GM23338 (cell line): Measurements from ENCODE around the gene VTCN1. TPM values are rescaled to one million over a fixed set of nuclear protein-coding genes. Genes with fewer than 3 reads are reported as not detected.

Experiments
- ATAC-seq: fragments of 200-7000 bp; cut with Tn5 transposase; 3 replicates; pipeline ENCODE4 v1.9.1; 2020
- DNase-seq: peaks from one replicate; pipeline ENCODE4 v3.0.0-alpha.2; 2015; ENCODE audit warnings: low spot score
- H2AFZ ChIP-seq: fragments of 200-600 bp; sonication (generic); 2 replicates; pipeline ENCODE4 v1.8.0; 2016; ENCODE audit warnings: antibody characterized with exemption, mild to moderate bottlenecking, moderate library complexity
- H3F3A ChIP-seq: fragments of 200-600 bp; sonication (generic); replicated peaks from 2 replicates; pipeline ENCODE4 v1.8.0; 2017; ENCODE audit warnings: antibody characterized with exemption, mixed run types, low read depth
- H3K27ac ChIP-seq: fragments of 200-600 bp; sonication (generic); 2 replicates; pipeline ENCODE4 v1.6.1; 2016; ENCODE audit warnings: low read depth
- H3K27me3 ChIP-seq: fragments of 200-600 bp; sonication (generic); 2 replicates; pipeline ENCODE4 v1.8.0; 2016; ENCODE audit warnings: mild to moderate bottlenecking, mixed run types, moderate library complexity; ENCODE audit not compliant: insufficient read depth
- H3K36me3 ChIP-seq: fragments of 200-600 bp; sonication (generic); 2 replicates; pipeline ENCODE4 v1.8.0; 2016; ENCODE audit warnings: mild to moderate bottlenecking; ENCODE audit not compliant: insufficient read depth
- H3K4me1 ChIP-seq: fragments of 200-600 bp; sonication (generic); 2 replicates; pipeline ENCODE4 v1.8.0; 2016; ENCODE audit warnings: mild to moderate bottlenecking, moderate library complexity; ENCODE audit not compliant: insufficient read depth
- H3K4me2 ChIP-seq: fragments of 200-600 bp; sonication (generic); 2 replicates; pipeline ENCODE4 v1.7.1; 2017; ENCODE audit warnings: mixed run types
- H3K4me3 ChIP-seq: fragments of 200-600 bp; sonication (generic); 2 replicates; pipeline ENCODE4 v1.6.1; 2016; ENCODE audit warnings: mixed run types
- H3K79me2 ChIP-seq: fragments of 200-600 bp; sonication (generic); replicated peaks from 2 replicates; pipeline ENCODE4 v1.8.0; 2017; ENCODE audit warnings: mild to moderate bottlenecking; ENCODE audit not compliant: insufficient read depth
- H3K9me2 ChIP-seq: fragments of 200-600 bp; sonication (generic); 2 replicates; pipeline ENCODE4 v1.8.0; 2017; ENCODE audit not compliant: insufficient read depth
- H4K20me1 ChIP-seq: fragments of 200-600 bp; sonication (generic); replicated peaks from 2 replicates; pipeline ENCODE4 v1.8.0; 2017; ENCODE audit warnings: mild to moderate bottlenecking; ENCODE audit not compliant: insufficient read depth
- H3K27ac Mint-ChIP-seq: 2 replicates; pipeline ENCODE4 v1.8.0; 2020; ENCODE audit warnings: inconsistent platforms, mild to moderate bottlenecking, moderate library complexity, mixed read lengths
- H3K27me3 Mint-ChIP-seq: 3 replicates; pipeline ENCODE4 v1.8.0; 2022; ENCODE audit warnings: low read depth, mild to moderate bottlenecking, moderate library complexity, mixed read lengths, inconsistent platforms; ENCODE audit not compliant: insufficient read depth, poor library complexity
- H3K36me3 Mint-ChIP-seq: 3 replicates; pipeline ENCODE4 v1.8.0; 2021; ENCODE audit warnings: low read depth, mild to moderate bottlenecking, inconsistent platforms, moderate library complexity, mixed read lengths
- H3K4me1 Mint-ChIP-seq: 3 replicates; pipeline ENCODE4 v1.8.0; 2020; ENCODE audit warnings: mild to moderate bottlenecking, inconsistent platforms, mixed read lengths
- H3K4me3 Mint-ChIP-seq: 3 replicates; pipeline ENCODE4 v1.8.0; 2021; ENCODE audit warnings: moderate library complexity, mild to moderate bottlenecking, inconsistent platforms, mixed read lengths
- H3K9me3 Mint-ChIP-seq: 3 replicates; pipeline ENCODE4 v1.8.0; 2020; ENCODE audit warnings: moderate library complexity, mild to moderate bottlenecking, inconsistent platforms, mixed read lengths
- polyA plus RNA-seq: library from polyadenylated mRNA; unstranded; fragments of >200 nt; fragmentation: Nextera tagmentation; extraction: Ambion mirVana; gene quantifications from 2 replicates; pipeline ENCODE4 v1.2.1, GENCODE V29; 2016
- total RNA-seq: library from RNA; depleted of rRNA; stranded (reverse); fragments of >200 nt; shearing (Covaris generic); gene quantifications from 2 replicates; pipeline ENCODE4 v1.2.3, GENCODE V29; 2014
- TF ChIP-seq, protein P1 (sequence below): fragments of 250-450 bp; sonication (Bioruptor Pico); IDR thresholded peaks from 2 replicates; pipeline ENCODE4 v1.5.0; 2020; ENCODE audit warnings: mild to moderate bottlenecking, moderate library complexity
- TF ChIP-seq, protein P2 (sequence below): IDR thresholded peaks from 2 replicates; pipeline ENCODE4 v1.6.1; 2016; ENCODE audit warnings: antibody characterized with exemption

Gene VTCN1
- total and polyA plus RNA-seq, 2 experiments from 2014 or later: not detected

DNA sequence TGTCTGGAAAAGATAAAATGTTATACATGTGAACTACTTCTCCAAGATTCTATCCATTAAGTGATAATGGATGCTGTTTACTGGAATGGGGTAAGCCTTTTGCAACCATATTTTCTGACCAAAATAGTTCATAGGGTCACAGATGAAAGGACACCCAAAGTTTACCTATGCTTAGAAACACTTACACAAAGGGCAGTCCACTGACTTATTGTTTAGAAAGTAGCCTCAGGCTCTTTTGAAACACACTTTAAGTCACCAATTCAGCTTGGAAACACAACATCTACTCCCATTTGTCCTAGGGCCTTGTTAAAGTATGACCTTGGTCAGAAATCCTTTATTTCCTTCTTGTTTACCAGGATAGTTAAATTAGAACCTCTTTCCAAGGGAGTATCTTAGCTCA is 28.7 kb upstream of the VTCN1 start (continued):
- TF ChIP-seq, protein P1, sequence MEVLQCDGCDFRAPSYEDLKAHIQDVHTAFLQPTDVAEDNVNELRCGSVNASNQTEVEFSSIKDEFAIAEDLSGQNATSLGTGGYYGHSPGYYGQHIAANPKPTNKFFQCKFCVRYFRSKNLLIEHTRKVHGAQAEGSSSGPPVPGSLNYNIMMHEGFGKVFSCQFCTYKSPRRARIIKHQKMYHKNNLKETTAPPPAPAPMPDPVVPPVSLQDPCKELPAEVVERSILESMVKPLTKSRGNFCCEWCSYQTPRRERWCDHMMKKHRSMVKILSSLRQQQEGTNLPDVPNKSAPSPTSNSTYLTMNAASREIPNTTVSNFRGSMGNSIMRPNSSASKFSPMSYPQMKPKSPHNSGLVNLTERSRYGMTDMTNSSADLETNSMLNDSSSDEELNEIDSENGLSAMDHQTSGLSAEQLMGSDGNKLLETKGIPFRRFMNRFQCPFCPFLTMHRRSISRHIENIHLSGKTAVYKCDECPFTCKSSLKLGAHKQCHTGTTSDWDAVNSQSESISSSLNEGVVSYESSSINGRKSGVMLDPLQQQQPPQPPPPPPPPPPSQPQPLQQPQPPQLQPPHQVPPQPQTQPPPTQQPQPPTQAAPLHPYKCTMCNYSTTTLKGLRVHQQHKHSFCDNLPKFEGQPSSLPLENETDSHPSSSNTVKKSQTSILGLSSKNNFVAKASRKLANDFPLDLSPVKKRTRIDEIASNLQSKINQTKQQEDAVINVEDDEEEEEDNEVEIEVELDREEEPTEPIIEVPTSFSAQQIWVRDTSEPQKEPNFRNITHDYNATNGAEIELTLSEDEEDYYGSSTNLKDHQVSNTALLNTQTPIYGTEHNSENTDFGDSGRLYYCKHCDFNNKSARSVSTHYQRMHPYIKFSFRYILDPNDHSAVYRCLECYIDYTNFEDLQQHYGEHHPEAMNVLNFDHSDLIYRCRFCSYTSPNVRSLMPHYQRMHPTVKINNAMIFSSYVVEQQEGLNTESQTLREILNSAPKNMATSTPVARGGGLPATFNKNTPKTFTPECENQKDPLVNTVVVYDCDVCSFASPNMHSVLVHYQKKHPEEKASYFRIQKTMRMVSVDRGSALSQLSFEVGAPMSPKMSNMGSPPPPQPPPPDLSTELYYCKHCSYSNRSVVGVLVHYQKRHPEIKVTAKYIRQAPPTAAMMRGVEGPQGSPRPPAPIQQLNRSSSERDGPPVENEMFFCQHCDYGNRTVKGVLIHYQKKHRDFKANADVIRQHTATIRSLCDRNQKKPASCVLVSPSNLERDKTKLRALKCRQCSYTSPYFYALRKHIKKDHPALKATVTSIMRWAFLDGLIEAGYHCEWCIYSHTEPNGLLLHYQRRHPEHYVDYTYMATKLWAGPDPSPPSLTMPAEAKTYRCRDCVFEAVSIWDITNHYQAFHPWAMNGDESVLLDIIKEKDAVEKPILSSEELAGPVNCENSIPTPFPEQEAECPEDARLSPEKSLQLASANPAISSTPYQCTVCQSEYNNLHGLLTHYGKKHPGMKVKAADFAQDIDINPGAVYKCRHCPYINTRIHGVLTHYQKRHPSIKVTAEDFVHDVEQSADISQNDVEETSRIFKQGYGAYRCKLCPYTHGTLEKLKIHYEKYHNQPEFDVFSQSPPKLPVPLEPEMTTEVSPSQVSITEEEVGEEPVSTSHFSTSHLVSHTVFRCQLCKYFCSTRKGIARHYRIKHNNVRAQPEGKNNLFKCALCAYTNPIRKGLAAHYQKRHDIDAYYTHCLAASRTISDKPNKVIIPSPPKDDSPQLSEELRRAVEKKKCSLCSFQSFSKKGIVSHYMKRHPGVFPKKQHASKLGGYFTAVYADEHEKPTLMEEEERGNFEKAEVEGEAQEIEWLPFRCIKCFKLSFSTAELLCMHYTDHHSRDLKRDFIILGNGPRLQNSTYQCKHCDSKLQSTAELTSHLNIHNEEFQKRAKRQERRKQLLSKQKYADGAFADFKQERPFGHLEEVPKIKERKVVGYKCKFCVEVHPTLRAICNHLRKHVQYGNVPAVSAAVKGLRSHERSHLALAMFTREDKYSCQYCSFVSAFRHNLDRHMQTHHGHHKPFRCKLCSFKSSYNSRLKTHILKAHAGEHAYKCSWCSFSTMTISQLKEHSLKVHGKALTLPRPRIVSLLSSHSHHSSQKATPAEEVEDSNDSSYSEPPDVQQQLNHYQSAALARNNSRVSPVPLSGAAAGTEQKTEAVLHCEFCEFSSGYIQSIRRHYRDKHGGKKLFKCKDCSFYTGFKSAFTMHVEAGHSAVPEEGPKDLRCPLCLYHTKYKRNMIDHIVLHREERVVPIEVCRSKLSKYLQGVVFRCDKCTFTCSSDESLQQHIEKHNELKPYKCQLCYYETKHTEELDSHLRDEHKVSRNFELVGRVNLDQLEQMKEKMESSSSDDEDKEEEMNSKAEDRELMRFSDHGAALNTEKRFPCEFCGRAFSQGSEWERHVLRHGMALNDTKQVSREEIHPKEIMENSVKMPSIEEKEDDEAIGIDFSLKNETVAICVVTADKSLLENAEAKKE (CRISPR knock-in tag): no peak

GRCh38 chr1:117237726-117238381 is 27.1 kb upstream of the VTCN1 start:
- Mint-ChIP-seq H3K27ac (no peak overlapping the region), H3K27me3 (no peaks in the 10 kb centered on the region), H3K4me3 (no peak overlapping the region), H3K36me3 (no peaks in the 10 kb centered on the region), H3K4me1 (peaks cover 9% of the 10 kb centered on the region), H3K9me3 (no peaks in the 10 kb centered on the region)
- no peak overlapping the region for H3K27ac ChIP-seq
- no peaks in the 10 kb centered on the region for H3K4me1 ChIP-seq
- no peaks in the 10 kb centered on the region for H3K27me3 ChIP-seq
- no peak overlapping the region for H3K4me2 ChIP-seq
- no peak overlapping the region for H3K4me3 ChIP-seq
- no peaks in the 10 kb centered on the region for H3K79me2 ChIP-seq
- TF ChIP-seq, protein P2, sequence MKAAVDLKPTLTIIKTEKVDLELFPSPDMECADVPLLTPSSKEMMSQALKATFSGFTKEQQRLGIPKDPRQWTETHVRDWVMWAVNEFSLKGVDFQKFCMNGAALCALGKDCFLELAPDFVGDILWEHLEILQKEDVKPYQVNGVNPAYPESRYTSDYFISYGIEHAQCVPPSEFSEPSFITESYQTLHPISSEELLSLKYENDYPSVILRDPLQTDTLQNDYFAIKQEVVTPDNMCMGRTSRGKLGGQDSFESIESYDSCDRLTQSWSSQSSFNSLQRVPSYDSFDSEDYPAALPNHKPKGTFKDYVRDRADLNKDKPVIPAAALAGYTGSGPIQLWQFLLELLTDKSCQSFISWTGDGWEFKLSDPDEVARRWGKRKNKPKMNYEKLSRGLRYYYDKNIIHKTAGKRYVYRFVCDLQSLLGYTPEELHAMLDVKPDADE: no peak
- peaks cover 25% of the 10 kb centered on the region for H3K9me2 ChIP-seq
- H4K20me1 ChIP-seq: no peaks in the 10 kb centered on the region
- H2AFZ ChIP-seq: peak overlapping the region; percentile 48; the same call in 1 of the 2 replicates
- no peak for ATAC-seq
- no peaks in the 10 kb centered on the region for H3K36me3 ChIP-seq
- peak; percentile 11 for DNase-seq
- no peaks in the 10 kb centered on the region for H3F3A ChIP-seq
